HG03442 (cell line): Measurements from ENCODE around the gene DHRS1.
"Not testable (repeated sequence)": the region's sequence is repeated elsewhere in the genome, so short reads cannot be mapped to it uniquely, and the experiment has no call there.

Experiments
- ATAC-seq: cut with Tn5 transposase; IDR thresholded peaks from one replicate; pipeline ENCODE4 v1.9.1; 2021; ENCODE audit warnings: mild to moderate bottlenecking, moderate library complexity; ENCODE audit not compliant: unreplicated experiment

Gene DHRS1

GRCh38 chr14:24252289-24253124 is 47.1 kb downstream of the DHRS1 start:
- no peak for ATAC-seq

GRCh38 chr14:24251880-24252288 is 47.7 kb downstream of the DHRS1 start:
- no peak for ATAC-seq

GRCh38 chr14:24250354-24250753 is 49.2 kb downstream of the DHRS1 start:
- no peak for ATAC-seq

- no peak for ATAC-seq
These were observed 50.2 kb downstream of the DHRS1 start for GRCh38 chr14:24249230-24250021.

- no peak for ATAC-seq
These were observed 52.2 kb downstream of the DHRS1 start for GRCh38 chr14:24247422-24247821.

GRCh38 chr14:24246765-24247212 is 52.8 kb downstream of the DHRS1 start:
- no peak for ATAC-seq

GRCh38 chr14:24245350-24245749 is 54.2 kb downstream of the DHRS1 start:
- ATAC-seq: not testable (repeated sequence)

GRCh38 chr14:24243336-24243836 is 56.2 kb downstream of the DHRS1 start:
- no peak for ATAC-seq

GRCh38 chr14:24241829-24242443 is 57.6 kb downstream of the DHRS1 start:
- ATAC-seq: peak; percentile 71
